Neural cell (in vitro differentiated cells): ENCODE data around the gene PNPLA7.

Experiments
- EP300 ChIP-seq: fragments of 450-650 bp; conservative IDR thresholded peaks from 2 replicates; pipeline ENCODE4 v1.6.1; 2014; ENCODE audit warnings: antibody characterized with exemption, mild to moderate bottlenecking, moderate library complexity; ENCODE audit not compliant: poor library complexity, severe bottlenecking
- EZH2 ChIP-seq: fragments of 200-600, 300-800 bp; shearing (Covaris generic), sonication (generic); IDR thresholded peaks from 2 replicates; pipeline ENCODE4 v1.6.1; 2014; ENCODE audit warnings: antibody characterized with exemption, low read length, borderline replicate concordance, mild to moderate bottlenecking; ENCODE audit not compliant: insufficient read depth, poor library complexity, severe bottlenecking
- RAD21 ChIP-seq: fragments of 450-650 bp; conservative IDR thresholded peaks from 2 replicates; pipeline ENCODE4 v1.6.1; 2014; ENCODE audit warnings: antibody characterized with exemption, mild to moderate bottlenecking, moderate library complexity
- TAF1 ChIP-seq: IDR thresholded peaks from 2 replicates; pipeline ENCODE4 v1.6.1; 2012; ENCODE audit warnings: low read depth
- TF ChIP-seq, protein P1 (sequence below): fragments of 450-650 bp; IDR thresholded peaks from 2 replicates; pipeline ENCODE4 v1.5.1; 2014; ENCODE audit warnings: antibody characterized with exemption, mild to moderate bottlenecking, moderate library complexity; ENCODE audit not compliant: poor library complexity, severe bottlenecking

DNA sequence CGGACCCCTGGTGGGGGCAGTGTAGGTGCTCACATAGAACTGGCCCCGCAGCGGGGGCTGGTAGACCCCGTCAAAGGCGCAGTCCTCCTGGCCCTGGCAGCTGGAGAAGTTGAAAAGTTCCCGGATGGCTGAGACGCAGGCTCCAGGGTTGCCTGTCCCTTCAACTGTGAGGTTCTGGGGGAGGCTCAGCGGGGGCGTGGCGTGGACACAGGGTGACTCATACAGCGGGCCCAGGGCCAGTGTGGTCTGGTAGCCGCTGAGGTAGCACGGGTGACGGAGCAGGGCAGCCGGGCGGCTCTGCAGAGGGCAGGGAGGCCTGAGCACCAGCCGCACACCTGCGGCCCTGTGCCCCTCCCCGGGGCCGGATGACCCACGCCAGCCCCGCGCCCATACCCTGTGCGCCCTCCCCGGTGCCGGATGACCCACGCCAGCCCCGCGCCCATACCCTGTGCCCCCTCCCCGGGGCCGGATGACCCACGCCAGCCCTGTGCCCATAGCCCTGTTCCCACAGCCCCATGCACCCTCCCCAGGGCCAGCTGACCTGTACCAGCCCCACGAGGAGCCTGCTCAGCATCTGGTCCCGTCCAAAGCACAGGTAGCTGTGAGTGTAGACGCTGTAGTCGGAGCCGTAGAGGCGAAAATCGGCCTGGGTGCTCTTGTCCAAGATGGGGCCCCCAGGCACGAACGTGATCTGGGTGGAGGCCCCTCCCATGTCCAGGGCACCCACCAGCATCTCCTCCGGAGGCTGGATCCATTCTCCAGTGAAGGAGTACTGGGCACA lies 114.0 kb downstream of the PNPLA7 start:
- TF ChIP-seq EZH2 (no peak), EP300 (no peak), RAD21 (no peak), TAF1 (no peak)
- TF ChIP-seq, protein P1, sequence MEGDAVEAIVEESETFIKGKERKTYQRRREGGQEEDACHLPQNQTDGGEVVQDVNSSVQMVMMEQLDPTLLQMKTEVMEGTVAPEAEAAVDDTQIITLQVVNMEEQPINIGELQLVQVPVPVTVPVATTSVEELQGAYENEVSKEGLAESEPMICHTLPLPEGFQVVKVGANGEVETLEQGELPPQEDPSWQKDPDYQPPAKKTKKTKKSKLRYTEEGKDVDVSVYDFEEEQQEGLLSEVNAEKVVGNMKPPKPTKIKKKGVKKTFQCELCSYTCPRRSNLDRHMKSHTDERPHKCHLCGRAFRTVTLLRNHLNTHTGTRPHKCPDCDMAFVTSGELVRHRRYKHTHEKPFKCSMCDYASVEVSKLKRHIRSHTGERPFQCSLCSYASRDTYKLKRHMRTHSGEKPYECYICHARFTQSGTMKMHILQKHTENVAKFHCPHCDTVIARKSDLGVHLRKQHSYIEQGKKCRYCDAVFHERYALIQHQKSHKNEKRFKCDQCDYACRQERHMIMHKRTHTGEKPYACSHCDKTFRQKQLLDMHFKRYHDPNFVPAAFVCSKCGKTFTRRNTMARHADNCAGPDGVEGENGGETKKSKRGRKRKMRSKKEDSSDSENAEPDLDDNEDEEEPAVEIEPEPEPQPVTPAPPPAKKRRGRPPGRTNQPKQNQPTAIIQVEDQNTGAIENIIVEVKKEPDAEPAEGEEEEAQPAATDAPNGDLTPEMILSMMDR = no peak
